ENCODE data around the gene CLK2. TPM values are rescaled to one million over a fixed set of nuclear protein-coding genes. Genes with fewer than 3 reads are reported as not detected.

The CLK2 gene
- total RNA-seq, 1 experiment from 2014 or later, result 72.6 TPM

DNA sequence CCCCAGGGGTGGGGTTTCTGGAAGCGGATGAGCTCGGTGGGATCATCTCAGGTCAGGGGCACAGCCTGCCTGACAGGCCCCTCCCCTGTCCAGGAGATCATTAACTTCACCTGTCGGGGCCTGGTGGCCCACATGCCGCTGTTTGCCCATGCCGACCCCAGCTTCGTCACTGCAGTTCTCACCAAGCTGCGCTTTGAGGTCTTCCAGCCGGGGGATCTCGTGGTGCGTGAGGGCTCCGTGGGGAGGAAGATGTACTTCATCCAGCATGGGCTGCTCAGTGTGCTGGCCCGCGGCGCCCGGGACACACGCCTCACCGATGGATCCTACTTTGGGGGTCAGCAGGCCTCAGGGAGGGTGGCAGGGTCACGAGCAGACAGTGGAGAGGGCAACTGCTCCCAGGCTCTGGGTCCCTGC, 12.3 kb upstream of the CLK2 start:
- BruUV-seq (replicated peaks), result no TSS peak
- Histone ChIP-seq H3K36me3 (ENCODE audit: control insufficient read depth in 1 of 2, insufficient read depth in 2 of 2, low read length in 2 of 2) (no peaks in the 10 kb centered on the region), H3K79me2 (ENCODE audit: insufficient read depth, low read length) (no peaks in the 10 kb centered on the region), H3K9me2 (ENCODE audit: insufficient read depth) (no peaks in the 10 kb centered on the region), H3K4me1 (ENCODE audit: control insufficient read depth in 1 of 2, insufficient read depth in 2 of 2, low read length in 2 of 2) (no peaks in the 10 kb centered on the region), H3K9me3 (ENCODE audit: control insufficient read depth in 1 of 2, insufficient read depth in 1 of 2, low read depth in 1 of 2, low read length in 2 of 2) (no peaks in the 10 kb centered on the region), H3K4me2 (ENCODE audit: low read length) (no peak overlapping the region), H3K27ac (ENCODE audit: low read depth, low read length) (no peak overlapping the region), H4K20me1 (ENCODE audit: insufficient read depth) (no peaks in the 10 kb centered on the region), H2AFZ (ENCODE audit: low read depth, low read length, poor library complexity, severe bottlenecking) (no peak overlapping the region), H3K27me3 (ENCODE audit: insufficient read depth, low read length) (no peaks in the 10 kb centered on the region), H3K4me3 (replicated peaks in 1 of 2; ENCODE audit: low read depth in 1 of 2, low read length in 2 of 2) (no peak overlapping the region), H3K9ac (ENCODE audit: low read length) (no peak overlapping the region)
- CTCF ChIA-PET, result no interaction called here
- RAD21 ChIA-PET (ENCODE audit: low non-redundant PET in 1 of 2, low total read pairs in 2 of 2, uncharacterized antibody in 2 of 2, unreplicated experiment in 2 of 2), result interaction anchor here in 1 of 2 experiments (0.8 kb wide), 1 partner anchor 9 kb away, joined by 3 read pairs; the partner anchor contains the start of gene HCN3
- POLR2A ChIA-PET, result no interaction called here
- ATAC-seq (no peak), DNase-seq (ENCODE audit: low read depth, low spot score) (no peak)
- TF ChIP-seq, protein P1, sequence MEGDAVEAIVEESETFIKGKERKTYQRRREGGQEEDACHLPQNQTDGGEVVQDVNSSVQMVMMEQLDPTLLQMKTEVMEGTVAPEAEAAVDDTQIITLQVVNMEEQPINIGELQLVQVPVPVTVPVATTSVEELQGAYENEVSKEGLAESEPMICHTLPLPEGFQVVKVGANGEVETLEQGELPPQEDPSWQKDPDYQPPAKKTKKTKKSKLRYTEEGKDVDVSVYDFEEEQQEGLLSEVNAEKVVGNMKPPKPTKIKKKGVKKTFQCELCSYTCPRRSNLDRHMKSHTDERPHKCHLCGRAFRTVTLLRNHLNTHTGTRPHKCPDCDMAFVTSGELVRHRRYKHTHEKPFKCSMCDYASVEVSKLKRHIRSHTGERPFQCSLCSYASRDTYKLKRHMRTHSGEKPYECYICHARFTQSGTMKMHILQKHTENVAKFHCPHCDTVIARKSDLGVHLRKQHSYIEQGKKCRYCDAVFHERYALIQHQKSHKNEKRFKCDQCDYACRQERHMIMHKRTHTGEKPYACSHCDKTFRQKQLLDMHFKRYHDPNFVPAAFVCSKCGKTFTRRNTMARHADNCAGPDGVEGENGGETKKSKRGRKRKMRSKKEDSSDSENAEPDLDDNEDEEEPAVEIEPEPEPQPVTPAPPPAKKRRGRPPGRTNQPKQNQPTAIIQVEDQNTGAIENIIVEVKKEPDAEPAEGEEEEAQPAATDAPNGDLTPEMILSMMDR (IDR thresholded peaks at IDR 0.05 in 2 of 3, conservative IDR thresholded peaks at IDR 0.05 in 1 of 3; ENCODE audit: borderline replicate concordance in 1 of 3, insufficient read depth in 1 of 3, low read depth in 2 of 3, low read length in 2 of 3), result no peak
- TF ChIP-seq POLR2AphosphoS5 (IDR thresholded peaks at IDR 0.05; ENCODE audit: low read depth, low read length) (no peak), SRF (IDR thresholded peaks at IDR 0.05; ENCODE audit: low read depth) (no peak), ELF1 (IDR thresholded peaks at IDR 0.05; ENCODE audit: borderline replicate concordance, low read depth) (no peak), RAD21 (IDR thresholded peaks at IDR 0.05; ENCODE audit: low read depth) (no peak), EZH2phosphoT487 (IDR thresholded peaks at IDR 0.05; ENCODE audit: borderline replicate concordance) (no peak), TCF7L2 (IDR thresholded peaks at IDR 0.05; ENCODE audit: borderline replicate concordance, extremely low read depth, insufficient read depth, insufficient read length) (no peak)
- TF ChIP-seq, protein P2, sequence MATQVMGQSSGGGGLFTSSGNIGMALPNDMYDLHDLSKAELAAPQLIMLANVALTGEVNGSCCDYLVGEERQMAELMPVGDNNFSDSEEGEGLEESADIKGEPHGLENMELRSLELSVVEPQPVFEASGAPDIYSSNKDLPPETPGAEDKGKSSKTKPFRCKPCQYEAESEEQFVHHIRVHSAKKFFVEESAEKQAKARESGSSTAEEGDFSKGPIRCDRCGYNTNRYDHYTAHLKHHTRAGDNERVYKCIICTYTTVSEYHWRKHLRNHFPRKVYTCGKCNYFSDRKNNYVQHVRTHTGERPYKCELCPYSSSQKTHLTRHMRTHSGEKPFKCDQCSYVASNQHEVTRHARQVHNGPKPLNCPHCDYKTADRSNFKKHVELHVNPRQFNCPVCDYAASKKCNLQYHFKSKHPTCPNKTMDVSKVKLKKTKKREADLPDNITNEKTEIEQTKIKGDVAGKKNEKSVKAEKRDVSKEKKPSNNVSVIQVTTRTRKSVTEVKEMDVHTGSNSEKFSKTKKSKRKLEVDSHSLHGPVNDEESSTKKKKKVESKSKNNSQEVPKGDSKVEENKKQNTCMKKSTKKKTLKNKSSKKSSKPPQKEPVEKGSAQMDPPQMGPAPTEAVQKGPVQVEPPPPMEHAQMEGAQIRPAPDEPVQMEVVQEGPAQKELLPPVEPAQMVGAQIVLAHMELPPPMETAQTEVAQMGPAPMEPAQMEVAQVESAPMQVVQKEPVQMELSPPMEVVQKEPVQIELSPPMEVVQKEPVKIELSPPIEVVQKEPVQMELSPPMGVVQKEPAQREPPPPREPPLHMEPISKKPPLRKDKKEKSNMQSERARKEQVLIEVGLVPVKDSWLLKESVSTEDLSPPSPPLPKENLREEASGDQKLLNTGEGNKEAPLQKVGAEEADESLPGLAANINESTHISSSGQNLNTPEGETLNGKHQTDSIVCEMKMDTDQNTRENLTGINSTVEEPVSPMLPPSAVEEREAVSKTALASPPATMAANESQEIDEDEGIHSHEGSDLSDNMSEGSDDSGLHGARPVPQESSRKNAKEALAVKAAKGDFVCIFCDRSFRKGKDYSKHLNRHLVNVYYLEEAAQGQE (IDR thresholded peaks at IDR 0.05; ENCODE audit: low read depth), result no peak
- TF ChIP-seq, protein P3, sequence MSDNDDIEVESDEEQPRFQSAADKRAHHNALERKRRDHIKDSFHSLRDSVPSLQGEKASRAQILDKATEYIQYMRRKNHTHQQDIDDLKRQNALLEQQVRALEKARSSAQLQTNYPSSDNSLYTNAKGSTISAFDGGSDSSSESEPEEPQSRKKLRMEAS (IDR thresholded peaks at IDR 0.05), result no peak
- TF ChIP-seq, protein P4, sequence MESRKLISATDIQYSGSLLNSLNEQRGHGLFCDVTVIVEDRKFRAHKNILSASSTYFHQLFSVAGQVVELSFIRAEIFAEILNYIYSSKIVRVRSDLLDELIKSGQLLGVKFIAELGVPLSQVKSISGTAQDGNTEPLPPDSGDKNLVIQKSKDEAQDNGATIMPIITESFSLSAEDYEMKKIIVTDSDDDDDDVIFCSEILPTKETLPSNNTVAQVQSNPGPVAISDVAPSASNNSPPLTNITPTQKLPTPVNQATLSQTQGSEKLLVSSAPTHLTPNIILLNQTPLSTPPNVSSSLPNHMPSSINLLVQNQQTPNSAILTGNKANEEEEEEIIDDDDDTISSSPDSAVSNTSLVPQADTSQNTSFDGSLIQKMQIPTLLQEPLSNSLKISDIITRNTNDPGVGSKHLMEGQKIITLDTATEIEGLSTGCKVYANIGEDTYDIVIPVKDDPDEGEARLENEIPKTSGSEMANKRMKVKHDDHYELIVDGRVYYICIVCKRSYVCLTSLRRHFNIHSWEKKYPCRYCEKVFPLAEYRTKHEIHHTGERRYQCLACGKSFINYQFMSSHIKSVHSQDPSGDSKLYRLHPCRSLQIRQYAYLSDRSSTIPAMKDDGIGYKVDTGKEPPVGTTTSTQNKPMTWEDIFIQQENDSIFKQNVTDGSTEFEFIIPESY (IDR thresholded peaks at IDR 0.05; ENCODE audit: extremely low read depth, insufficient replicate concordance, low read length), result no peak
- intact Hi-C loops (cut with micrococcal nuclease), result no loop called here
